H9 (cell line): Measurements from ENCODE around the gene DENND10. TPM values are rescaled to one million over a fixed set of nuclear protein-coding genes. Genes with fewer than 3 reads are reported as not detected.
"Not testable (repeated sequence)": the region's sequence is repeated elsewhere in the genome, so short reads cannot be mapped to it uniquely, and the experiment has no call there.

Experiments
- DNase-seq: peaks from one replicate; pipeline ENCODE4 v3.0.0-alpha.2; 2017
- H2AFZ ChIP-seq: one replicate; pipeline ENCODE4 v1.6.1; 2013; ENCODE audit warnings: mild to moderate bottlenecking, low read length, control low read depth, moderate library complexity
- H2AK5ac ChIP-seq: 2 replicates; pipeline ENCODE4 v1.6.1; 2013; ENCODE audit warnings: low read length, control low read depth, mixed read lengths; ENCODE audit not compliant: insufficient read length
- H2BK120ac ChIP-seq: one replicate; pipeline ENCODE4 v1.6.1; 2013; ENCODE audit warnings: low read depth, mild to moderate bottlenecking, low read length, control low read depth, inconsistent platforms; ENCODE audit not compliant: poor library complexity, severe bottlenecking
- H2BK12ac ChIP-seq: 2 replicates; pipeline ENCODE4 v1.6.1; 2013; ENCODE audit warnings: low read length, control low read depth, mixed read lengths, low read depth; ENCODE audit not compliant: insufficient read length
- H2BK15ac ChIP-seq: 2 replicates; pipeline ENCODE4 v1.6.1; 2013; ENCODE audit warnings: low read depth, low read length, control low read depth
- H2BK20ac ChIP-seq: one replicate; pipeline ENCODE4 v1.6.1; 2013; ENCODE audit warnings: low read depth, mild to moderate bottlenecking, low read length, control low read depth, inconsistent platforms; ENCODE audit not compliant: poor library complexity, severe bottlenecking
- H2BK5ac ChIP-seq: 2 replicates; pipeline ENCODE4 v1.6.1; 2013; ENCODE audit warnings: low read length, control low read depth, mixed read lengths; ENCODE audit not compliant: insufficient read length
- H3K14ac ChIP-seq: 2 replicates; pipeline ENCODE4 v1.6.1; 2013; ENCODE audit warnings: low read length, control low read depth; ENCODE audit not compliant: insufficient read depth
- H3K18ac ChIP-seq: 2 replicates; pipeline ENCODE4 v1.6.1; 2013; ENCODE audit warnings: low read depth, mild to moderate bottlenecking, mixed read lengths, low read length, control low read depth; ENCODE audit not compliant: insufficient read length
- H3K23ac ChIP-seq: 2 replicates; pipeline ENCODE4 v1.6.1; 2013; ENCODE audit warnings: low read length, control low read depth, mixed read lengths, low read depth; ENCODE audit not compliant: insufficient read length
- H3K23me2 ChIP-seq: 2 replicates; pipeline ENCODE4 v1.6.1; 2013; ENCODE audit warnings: low read depth, mild to moderate bottlenecking, mixed read lengths, low read length, control low read depth; ENCODE audit not compliant: insufficient read length, poor library complexity, severe bottlenecking
- H3K27ac ChIP-seq: 2 replicates; pipeline ENCODE4 v1.5.1; 2013; ENCODE audit warnings: low read length, control low read depth, mixed read lengths, low read depth; ENCODE audit not compliant: insufficient read length
- H3K27me3 ChIP-seq: 2 replicates; pipeline ENCODE4 v1.6.1; 2013; ENCODE audit warnings: low read length, control low read depth, inconsistent platforms; ENCODE audit not compliant: insufficient read depth
- H3K4ac ChIP-seq: 2 replicates; pipeline ENCODE4 v1.6.1; 2013; ENCODE audit warnings: low read depth, mild to moderate bottlenecking, control low read depth, inconsistent platforms, low read length, moderate library complexity
- H3K4me1 ChIP-seq: 2 replicates; pipeline ENCODE4 v1.6.1; 2013; ENCODE audit warnings: low read length, control low read depth, inconsistent platforms; ENCODE audit not compliant: insufficient read depth
- H3K4me2 ChIP-seq: 2 replicates; pipeline ENCODE4 v1.6.1; 2013; ENCODE audit warnings: low read length, control low read depth, mixed read lengths; ENCODE audit not compliant: insufficient read length, insufficient read depth
- H3K56ac ChIP-seq: 2 replicates; pipeline ENCODE4 v1.6.1; 2013; ENCODE audit warnings: low read depth, mild to moderate bottlenecking, mixed read lengths, low read length, control low read depth; ENCODE audit not compliant: insufficient read length
- H3K79me1 ChIP-seq: 2 replicates; pipeline ENCODE4 v1.6.1; 2013; ENCODE audit warnings: low read depth, mild to moderate bottlenecking, moderate library complexity, low read length, control low read depth, inconsistent platforms; ENCODE audit not compliant: insufficient read depth, poor library complexity, severe bottlenecking
- H3K79me2 ChIP-seq: 2 replicates; pipeline ENCODE4 v1.6.1; 2013; ENCODE audit warnings: low read length, control low read depth, inconsistent platforms; ENCODE audit not compliant: insufficient read depth
- H3K9ac ChIP-seq: 2 replicates; pipeline ENCODE4 v1.6.1; 2013; ENCODE audit warnings: low read length, control low read depth, mixed read lengths; ENCODE audit not compliant: insufficient read length; ENCODE audit errors: extremely low read depth
- H3K9me3 ChIP-seq: one replicate; pipeline ENCODE4 v1.6.1; 2013; ENCODE audit warnings: low read depth, low read length, inconsistent platforms; ENCODE audit not compliant: control insufficient read depth
- H3T11ph ChIP-seq: one replicate; pipeline ENCODE4 v1.6.1; 2013; ENCODE audit warnings: mild to moderate bottlenecking, low read length, control low read depth, inconsistent platforms
- H4K20me1 ChIP-seq: one replicate; pipeline ENCODE4 v1.6.1; 2013; ENCODE audit not compliant: control insufficient read depth, insufficient read length, insufficient read depth
- H4K5ac ChIP-seq: 2 replicates; pipeline ENCODE4 v1.6.1; 2013; ENCODE audit warnings: low read depth, mild to moderate bottlenecking, mixed read lengths, low read length, control low read depth; ENCODE audit not compliant: insufficient read length
- H4K8ac ChIP-seq: replicated peaks from 2 replicates; pipeline ENCODE4 v1.6.1; 2013; ENCODE audit warnings: low read length, control low read depth, mixed read lengths, low read depth; ENCODE audit not compliant: insufficient read length
- H4K91ac ChIP-seq: 2 replicates; pipeline ENCODE4 v1.6.1; 2013; ENCODE audit warnings: low read depth, mild to moderate bottlenecking, moderate library complexity, mixed read lengths, low read length, control low read depth; ENCODE audit not compliant: insufficient read length
- H3K27ac Mint-ChIP-seq, 3 experiments: 2 replicates in 2 of 3; 3 replicates in 1 of 3; pipeline ENCODE4 v1.8.0; 2020 to 2021; ENCODE audit warnings: mixed read lengths in 3 of 3, mild to moderate bottlenecking in 1 of 3, moderate library complexity in 1 of 3
- H3K27me3 Mint-ChIP-seq: 2 replicates; pipeline ENCODE4 v1.8.0; 2021; ENCODE audit warnings: low read depth, mild to moderate bottlenecking, moderate library complexity, mixed read lengths
- H3K36me3 Mint-ChIP-seq, 3 experiments: 2 replicates in 2 of 3; 3 replicates in 1 of 3; pipeline ENCODE4 v1.8.0; 2020 to 2021; ENCODE audit warnings: low read depth in 3 of 3, mixed read lengths in 3 of 3; ENCODE audit not compliant: insufficient read depth in 1 of 3
- H3K4me1 Mint-ChIP-seq, 2 experiments: 2 replicates each; pipeline ENCODE4 v1.8.0; 2020; ENCODE audit warnings: mixed read lengths in 2 of 2
- H3K4me3 Mint-ChIP-seq, 2 experiments: 2 replicates in 1 of 2; 3 replicates in 1 of 2; pipeline ENCODE4 v1.8.0; 2020 to 2021; ENCODE audit warnings: mild to moderate bottlenecking in 2 of 2, mixed read lengths in 2 of 2, moderate library complexity in 1 of 2
- H3K9me3 Mint-ChIP-seq, 2 experiments: 2 replicates in 1 of 2; 3 replicates in 1 of 2; pipeline ENCODE4 v1.8.0; 2020; ENCODE audit warnings: mild to moderate bottlenecking in 2 of 2, mixed read lengths in 2 of 2, moderate library complexity in 1 of 2
- WGBS: extraction: QIAGEN DNeasy Blood & Tissue Kit; methylation state at CpG from one replicate; pipeline ENCODE4 v1.1.7; 2013; ENCODE audit warnings: missing lambda C conversion rate, low lambda C conversion rate, mixed read lengths; ENCODE audit not compliant: insufficient read length; ENCODE audit errors: extremely low coverage; 5-methylcytosine and 5-hydroxymethylcytosine counted together
- total RNA-seq: library from RNA; stranded (reverse); gene quantifications from 2 replicates; pipeline ENCODE4 v1.2.1, GENCODE V29; 2021

Gene DENND10
- total RNA-seq, 1 experiment from 2014 or later = 63.2 TPM

DNA sequence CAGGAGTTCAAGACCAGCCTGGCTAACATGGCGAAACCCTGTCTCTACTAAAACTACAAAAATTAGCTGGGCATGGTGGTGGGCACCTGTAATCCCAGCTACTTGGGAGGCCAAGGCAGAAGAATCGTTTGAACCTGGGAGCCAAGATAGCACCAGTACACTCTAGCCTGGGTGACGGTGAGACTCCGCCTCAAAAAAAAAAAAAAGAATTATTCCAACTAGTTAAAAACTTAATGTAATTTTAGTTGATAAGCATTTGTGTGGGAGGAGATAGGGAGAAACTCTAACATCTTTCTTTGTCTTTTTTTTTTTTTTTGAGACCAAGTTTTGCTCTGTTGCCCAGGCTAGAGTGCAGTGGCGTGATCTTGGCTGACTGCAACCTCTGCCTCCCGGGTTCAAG, 3.2 kb downstream of the DENND10 start:
- not testable (repeated sequence) for H3T11ph ChIP-seq, H2BK20ac ChIP-seq, H4K91ac ChIP-seq, H3K27ac Mint-ChIP-seq, H3K18ac ChIP-seq, H3K23me2 ChIP-seq, H3K27me3 ChIP-seq, H3K23ac ChIP-seq, H3K9me3 Mint-ChIP-seq, H2BK12ac ChIP-seq, H3K56ac ChIP-seq, H2BK15ac ChIP-seq, H3K9me3 ChIP-seq, H3K27ac ChIP-seq, H2AK5ac ChIP-seq, H4K20me1 ChIP-seq, H3K79me2 ChIP-seq, H3K4me1 Mint-ChIP-seq, H2AFZ ChIP-seq, H4K5ac ChIP-seq, DNase-seq, H3K4ac ChIP-seq, H3K14ac ChIP-seq, H4K8ac ChIP-seq, H3K79me1 ChIP-seq, H3K4me2 ChIP-seq, H3K27me3 Mint-ChIP-seq, H3K9ac ChIP-seq, H3K4me1 ChIP-seq, H2BK5ac ChIP-seq, H3K4me3 Mint-ChIP-seq, H2BK120ac ChIP-seq
- peaks cover 11 to 53% (median 28%) of the 10 kb centered on the region in 3 experiments; a peak in 6 of 7 replicates for H3K36me3 Mint-ChIP-seq
- no CpG with 5 or more reads among the region's 6 CpGs for WGBS

DNA sequence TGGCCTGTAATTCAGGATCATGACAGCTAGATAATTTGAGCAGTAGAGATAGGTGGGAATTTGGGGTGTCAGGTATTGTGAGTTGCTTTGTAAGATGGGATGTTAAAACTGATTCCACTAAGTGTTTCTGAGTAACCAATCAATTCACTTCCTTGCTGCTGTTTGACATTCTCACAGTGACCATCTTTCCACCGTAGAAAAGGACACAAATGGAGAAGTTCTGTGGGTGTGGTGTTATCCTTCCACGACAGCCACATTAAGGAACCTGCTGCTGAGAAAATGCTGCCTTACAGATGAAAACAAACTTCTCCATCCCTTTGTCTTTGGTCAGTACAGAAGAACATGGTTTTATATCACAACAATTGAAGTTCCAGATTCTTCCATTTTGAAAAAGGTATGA, 3.9 kb downstream of the DENND10 start:
- not testable (repeated sequence) for H2BK120ac ChIP-seq, H2BK15ac ChIP-seq, H3K27ac ChIP-seq, H3K56ac ChIP-seq, H4K8ac ChIP-seq, H3K18ac ChIP-seq, H3K79me1 ChIP-seq, H3K9ac ChIP-seq, H3K4me2 ChIP-seq, H3K23me2 ChIP-seq, H3T11ph ChIP-seq, H3K79me2 ChIP-seq, H3K9me3 Mint-ChIP-seq, H3K14ac ChIP-seq, H3K27me3 Mint-ChIP-seq, H2AFZ ChIP-seq, H3K4me1 ChIP-seq, H4K5ac ChIP-seq, H4K20me1 ChIP-seq, DNase-seq, H2BK5ac ChIP-seq, H3K9me3 ChIP-seq, H3K4ac ChIP-seq, H3K4me3 Mint-ChIP-seq, H2BK12ac ChIP-seq, H2AK5ac ChIP-seq, H3K27ac Mint-ChIP-seq, H3K4me1 Mint-ChIP-seq, H4K91ac ChIP-seq, H3K23ac ChIP-seq, H3K27me3 ChIP-seq, H2BK20ac ChIP-seq
- peaks cover 12 to 58% (median 34%) of the 10 kb centered on the region in 3 experiments; a peak in 6 of 7 replicates for H3K36me3 Mint-ChIP-seq
- no CpG with 5 or more reads among the region's 2 CpGs for WGBS
